ENCODE results near the gene FAM177A1.

DNA sequence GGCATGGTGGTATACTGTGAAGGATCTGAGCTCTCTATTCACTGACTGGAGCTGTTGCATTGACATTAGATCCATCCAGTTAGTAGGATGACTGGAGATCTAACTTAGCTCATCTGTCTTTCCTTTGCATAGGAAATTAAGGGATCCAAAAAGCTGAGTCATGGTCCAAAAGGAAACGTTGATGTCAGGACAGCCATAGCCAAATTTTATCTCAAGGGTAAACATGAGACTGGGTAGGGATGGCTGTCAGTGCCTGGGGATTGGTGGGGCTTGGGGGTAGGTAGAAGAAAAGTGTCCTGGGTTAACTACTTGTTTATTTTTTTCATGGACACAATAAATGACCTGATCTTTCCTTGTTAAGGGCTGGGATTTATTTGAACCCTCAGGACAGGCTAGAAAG, 4.6 kb downstream of the FAM177A1 start:
- TF ChIP-seq, protein P1, sequence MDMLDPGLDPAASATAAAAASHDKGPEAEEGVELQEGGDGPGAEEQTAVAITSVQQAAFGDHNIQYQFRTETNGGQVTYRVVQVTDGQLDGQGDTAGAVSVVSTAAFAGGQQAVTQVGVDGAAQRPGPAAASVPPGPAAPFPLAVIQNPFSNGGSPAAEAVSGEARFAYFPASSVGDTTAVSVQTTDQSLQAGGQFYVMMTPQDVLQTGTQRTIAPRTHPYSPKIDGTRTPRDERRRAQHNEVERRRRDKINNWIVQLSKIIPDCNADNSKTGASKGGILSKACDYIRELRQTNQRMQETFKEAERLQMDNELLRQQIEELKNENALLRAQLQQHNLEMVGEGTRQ (IDR thresholded peaks at IDR 0.05): no peak
- TF ChIP-seq, protein P2, sequence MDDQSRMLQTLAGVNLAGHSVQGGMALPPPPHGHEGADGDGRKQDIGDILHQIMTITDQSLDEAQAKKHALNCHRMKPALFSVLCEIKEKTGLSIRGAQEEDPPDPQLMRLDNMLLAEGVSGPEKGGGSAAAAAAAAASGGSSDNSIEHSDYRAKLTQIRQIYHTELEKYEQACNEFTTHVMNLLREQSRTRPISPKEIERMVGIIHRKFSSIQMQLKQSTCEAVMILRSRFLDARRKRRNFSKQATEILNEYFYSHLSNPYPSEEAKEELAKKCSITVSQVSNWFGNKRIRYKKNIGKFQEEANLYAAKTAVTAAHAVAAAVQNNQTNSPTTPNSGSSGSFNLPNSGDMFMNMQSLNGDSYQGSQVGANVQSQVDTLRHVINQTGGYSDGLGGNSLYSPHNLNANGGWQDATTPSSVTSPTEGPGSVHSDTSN (IDR thresholded peaks at IDR 0.05): no peak
